GM18873 (cell line): ENCODE data around the gene CCZ1.
"Not testable (repeated sequence)": the region's sequence is repeated elsewhere in the genome, so short reads cannot be mapped to it uniquely, and the experiment has no call there.

Experiments
- ATAC-seq: cut with Tn5 transposase; IDR thresholded peaks from one replicate; pipeline ENCODE4 v1.9.1; 2021; ENCODE audit warnings: mild to moderate bottlenecking, moderate library complexity, moderate number of reproducible peaks; ENCODE audit not compliant: unreplicated experiment, low FRiP score

The CCZ1 gene

DNA sequence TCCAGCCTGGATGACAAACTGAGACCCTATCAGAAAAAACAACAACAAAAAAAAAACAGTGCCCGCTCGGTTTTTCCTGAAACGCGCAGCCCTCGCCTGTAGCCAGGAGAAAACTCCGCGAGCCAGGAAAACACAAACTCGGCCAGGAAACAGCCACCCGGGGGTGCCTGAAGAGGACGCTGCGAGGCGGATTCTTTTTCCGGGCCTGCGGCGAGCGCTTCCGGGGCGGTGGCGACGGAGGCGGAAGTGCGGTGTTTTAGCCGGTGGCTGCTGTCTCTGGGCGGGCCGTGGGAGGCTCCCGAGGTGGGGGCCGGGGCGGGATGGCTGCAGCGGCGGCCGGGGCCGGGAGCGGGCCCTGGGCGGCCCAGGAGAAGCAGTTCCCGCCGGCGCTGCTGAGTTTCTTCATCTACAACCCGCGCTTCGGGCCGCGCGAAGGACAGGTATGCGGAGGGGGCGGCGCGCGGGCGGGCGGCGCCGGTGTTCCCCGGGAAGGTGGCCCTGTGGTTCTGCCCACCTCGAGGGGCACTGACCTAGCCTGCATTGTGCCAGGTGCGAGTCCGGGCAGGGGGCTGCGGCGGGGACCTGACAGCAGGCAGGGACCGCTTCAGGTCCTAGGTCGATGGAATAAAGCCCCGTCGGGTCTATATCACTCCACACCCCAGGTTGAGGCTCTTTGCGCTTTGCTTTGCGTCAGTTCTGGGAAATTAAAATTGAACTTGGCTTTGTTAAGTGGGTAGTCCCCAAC, at the start of gene CCZ1:
TSS of gene CCZ1 (plus strand) at position 254 of the 745 bp plus-strand sequence. CDS start at position 321, 67 bp downstream.
- ATAC-seq, result peak; percentile 68

DNA sequence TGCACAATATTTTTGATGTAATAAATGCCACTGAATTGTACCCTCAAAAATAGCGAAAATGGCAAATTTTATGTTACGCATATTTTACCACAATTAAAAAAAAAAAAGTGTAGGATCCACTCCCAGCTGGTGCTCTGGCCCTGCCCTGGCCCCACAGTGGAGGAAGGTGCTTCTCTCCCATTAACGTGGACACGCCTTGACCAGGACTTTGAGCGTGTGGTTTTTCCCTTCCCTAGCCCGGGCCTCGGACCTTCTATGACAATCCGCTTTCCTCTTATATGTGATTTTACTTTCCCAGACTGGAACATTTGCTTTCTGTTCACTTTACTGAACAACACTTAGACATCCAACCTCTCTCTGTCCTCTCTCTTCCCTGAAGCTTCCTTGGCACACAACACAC, 47.6 kb upstream of the CCZ1 start:
- ATAC-seq, result no peak

DNA sequence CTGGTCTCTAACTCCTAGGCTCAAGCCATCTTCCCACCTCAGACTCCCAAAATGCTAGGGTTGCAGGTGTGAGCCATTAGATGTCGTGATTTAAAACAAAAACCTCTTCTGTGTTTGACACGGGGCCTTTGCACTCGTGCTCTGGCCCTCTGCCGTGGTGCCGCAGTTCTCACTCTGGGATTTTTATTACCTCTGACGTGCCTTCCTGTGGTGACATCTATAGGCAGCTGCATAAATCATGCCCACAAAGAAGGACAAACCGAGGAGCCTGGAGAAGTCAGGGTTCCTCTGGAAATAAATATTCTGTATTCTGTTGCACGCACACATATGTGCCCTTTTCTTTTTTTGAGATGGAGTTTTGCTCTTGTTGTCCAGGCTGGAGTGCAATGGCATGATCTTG, 43.8 kb upstream of the CCZ1 start:
- ATAC-seq, result no peak

DNA sequence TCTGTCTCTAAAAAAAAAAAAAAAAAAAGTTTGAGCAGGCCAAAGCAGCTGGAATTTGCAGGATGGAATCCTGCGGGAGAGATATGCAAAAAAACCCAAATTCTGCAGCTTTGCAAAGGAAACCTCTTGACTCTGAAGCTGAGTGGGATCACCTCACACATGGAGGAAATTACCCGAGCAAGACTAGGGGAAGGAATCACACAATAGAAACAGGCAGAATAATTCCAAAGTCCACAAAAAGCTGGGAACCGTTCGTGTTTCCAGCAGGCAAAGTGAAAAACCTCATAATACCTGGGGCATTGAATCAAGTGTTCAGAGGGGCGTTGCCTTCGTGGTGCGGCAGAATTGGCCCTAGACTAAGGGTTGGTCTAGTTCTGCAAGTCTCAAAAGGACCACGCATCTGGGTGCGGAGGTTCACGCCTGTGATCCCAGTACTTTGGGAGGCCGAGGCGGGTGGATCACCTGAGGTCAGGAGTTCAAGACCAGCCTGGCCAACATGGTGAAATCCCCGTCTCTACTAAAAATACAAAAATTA, 41.4 kb upstream of the CCZ1 start:
- ATAC-seq, result not testable (repeated sequence)

DNA sequence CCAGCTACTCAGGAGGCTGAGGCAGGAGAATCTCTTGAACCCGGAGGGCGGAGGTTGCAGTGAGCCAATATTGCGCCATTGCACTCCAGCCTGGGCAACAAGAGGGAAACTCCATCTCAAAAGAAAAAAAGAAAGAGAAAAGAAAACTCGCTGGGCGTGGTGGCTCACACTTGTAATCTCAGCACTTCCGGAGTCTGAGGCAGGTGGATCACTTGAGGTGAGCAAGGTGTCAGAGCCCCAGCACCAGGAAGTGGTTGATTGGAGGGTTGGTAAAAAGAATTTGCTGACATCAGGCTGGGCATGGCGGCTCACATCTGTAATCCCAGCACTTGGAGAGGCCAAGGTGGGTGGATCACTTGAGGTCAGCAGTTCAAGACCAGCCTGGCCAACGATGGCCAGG, 40.0 kb upstream of the CCZ1 start:
- not testable (repeated sequence) for ATAC-seq

DNA sequence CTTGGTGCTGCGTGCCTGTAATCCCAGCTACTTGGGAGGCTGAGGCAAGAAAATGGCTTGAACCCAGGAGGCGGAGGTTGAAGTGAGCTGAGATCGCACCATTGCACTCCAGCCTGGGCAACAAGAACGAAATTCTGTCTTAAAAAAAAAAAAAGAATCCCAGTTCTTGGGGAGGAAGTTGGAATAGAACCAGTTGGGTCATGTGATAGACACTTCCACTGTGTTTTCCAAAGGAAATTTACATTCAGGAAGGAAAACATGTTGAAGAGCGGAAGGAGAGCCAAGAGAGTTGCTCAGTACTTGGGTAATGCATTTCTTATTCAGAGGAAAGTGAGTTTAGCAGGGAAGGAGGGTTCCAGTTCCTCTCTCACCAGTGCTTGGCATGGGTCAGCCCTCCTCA, 37.3 kb upstream of the CCZ1 start:
- ATAC-seq, result not testable (repeated sequence)

DNA sequence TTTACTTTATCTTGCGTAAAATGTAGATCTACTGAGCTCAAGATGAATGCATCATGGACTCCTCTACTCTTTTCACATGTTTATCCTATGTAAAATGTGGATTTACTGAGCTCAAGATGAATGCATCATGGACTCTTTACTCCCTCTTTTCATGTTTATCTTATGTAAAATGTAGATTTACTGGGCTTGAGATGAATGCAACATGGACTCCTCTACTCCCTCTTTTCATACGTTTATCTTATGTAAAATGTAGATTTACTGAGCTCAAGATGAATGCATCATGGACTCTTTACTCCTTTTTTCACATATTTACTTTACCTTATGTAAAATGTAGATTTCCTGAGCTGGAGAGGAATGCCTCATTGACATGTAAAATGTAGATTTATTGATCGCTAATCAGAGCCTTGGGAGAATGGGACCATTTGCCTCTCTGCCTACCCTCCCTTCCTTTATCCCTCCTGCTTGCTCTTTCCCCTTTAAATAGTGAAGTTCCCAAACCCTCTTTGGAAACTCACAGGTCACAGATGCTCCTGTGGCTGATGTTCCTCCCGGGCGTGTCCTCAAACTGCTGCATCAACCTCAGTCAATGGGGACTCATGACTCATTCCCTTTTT, 35.7 kb upstream of the CCZ1 start:
- not testable (repeated sequence) for ATAC-seq

DNA sequence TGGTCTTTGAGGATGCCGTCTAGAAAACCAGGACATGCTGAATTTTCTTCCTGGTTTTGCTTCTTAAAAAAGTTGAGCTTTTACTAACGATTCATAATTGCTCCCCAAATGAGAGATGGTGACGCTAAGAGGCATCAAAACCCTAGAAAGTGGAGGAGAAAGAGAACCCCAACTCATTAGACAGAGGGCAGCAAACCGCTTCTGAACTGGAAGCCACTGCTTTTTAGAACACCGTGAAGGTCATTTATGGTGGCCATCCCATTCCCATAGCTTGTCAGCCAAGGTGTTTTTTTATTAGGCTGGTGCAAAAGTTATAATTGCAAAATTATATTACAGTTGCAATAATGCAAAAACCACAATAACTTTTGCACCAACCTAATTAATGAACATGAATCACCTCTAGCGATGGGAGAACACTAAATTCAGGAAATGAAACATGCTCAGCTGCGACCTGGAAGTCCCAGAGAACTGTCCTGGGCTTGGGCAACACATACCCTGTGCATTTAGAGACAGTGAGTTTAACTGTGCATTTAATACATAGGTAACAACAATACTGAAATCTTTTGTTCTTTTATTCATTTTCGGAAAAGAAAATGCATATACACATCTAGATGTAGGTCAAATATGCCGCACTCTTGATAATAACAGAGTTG, 33.1 kb upstream of the CCZ1 start:
- not testable (repeated sequence) for ATAC-seq

DNA sequence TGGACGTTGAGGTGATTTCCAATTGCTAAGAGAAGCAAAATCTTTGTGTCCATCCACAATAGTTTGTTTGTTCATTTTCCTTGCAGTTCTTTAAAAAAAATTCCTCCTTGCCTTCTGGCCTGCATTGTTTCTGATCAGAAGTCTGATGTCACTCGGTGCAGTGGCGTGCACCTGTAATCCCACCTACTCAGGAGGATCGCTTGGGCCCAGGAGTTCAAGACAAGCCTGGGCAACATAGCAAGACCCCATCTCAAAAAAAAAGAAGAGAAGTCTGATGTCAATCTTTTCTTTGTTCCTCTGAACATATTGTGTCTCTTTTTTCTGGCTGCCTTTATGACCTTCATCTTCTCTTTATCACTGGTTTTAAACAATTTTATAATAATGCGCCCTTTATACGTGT, 31.5 kb upstream of the CCZ1 start:
- no peak for ATAC-seq

DNA sequence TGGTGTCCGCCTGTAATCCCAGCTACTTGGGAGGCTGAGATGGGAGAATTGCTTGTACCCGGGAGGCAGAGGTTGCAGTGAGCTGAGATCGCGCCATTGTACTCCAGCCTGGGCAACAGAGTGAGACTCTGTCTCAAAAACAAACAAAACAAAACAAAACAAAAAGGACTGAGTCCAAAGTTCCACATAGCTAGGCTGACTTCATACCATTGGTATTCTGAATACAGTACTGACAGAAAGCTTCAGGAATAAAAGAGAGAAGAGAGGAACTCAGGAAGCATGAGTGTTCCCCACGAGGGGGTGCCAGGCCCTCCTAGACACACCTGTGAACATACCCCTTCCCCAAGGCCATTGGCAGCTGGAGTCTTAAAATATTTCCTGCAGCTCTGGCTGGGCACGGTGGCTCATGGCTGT, 29.6 kb upstream of the CCZ1 start:
- ATAC-seq, result not testable (repeated sequence)

DNA sequence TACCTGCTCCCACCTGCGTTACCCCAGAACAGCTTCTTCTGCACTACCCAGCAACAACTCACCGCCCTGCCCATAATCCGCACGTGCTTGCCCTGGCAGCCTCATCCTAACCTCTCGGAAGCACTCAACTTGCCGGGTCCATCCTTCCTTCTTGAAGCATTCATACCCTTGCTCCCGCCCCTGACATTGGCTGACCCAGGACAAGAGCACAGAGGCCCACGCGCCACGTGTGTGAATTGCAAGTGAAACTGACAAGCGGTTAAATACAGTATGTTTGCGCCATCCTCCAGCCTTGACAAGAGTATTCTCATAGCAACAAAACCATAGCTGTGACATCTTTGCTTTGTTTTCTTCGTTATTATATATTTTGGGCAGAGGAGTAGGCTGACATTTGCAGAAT, 28.8 kb upstream of the CCZ1 start:
- no peak for ATAC-seq

DNA sequence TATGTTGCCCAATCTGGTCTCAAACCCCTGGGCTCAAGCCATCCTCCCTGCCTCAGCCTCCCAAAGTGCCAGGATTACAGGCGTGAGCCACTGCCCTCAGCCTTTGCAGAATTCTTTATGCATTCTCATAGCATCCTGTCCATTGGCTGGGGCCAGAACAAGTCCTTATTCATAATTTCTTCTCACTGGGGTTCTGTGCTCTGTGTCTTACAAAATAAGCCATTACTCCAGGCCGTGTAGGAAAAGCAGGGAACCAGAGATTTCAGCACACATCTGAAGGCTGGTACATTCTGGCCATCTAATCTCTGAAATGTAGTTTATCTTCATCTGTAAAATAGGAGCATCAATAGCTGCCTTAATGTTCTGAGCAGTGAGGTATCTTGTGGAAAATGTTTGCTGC, 28.2 kb upstream of the CCZ1 start:
- ATAC-seq, result no peak

DNA sequence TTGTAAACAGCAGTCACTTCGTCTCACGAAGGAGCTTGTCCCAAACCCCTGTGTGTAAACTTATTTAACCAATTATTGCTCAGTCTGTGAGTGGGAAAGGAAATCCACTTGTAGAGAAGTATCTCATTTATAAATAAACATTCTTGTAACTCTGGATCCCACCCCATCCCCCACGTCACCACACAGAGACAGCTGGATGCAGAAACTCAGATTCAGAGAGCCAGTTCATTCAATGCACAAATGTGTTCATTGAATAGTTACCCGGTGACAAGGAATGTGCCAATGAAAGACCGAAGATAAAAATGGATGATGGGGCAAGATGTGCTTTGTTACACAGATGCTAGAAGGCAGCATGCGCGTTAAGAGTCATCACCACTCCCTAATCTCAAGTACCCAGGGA, 26.2 kb upstream of the CCZ1 start:
- no peak for ATAC-seq

DNA sequence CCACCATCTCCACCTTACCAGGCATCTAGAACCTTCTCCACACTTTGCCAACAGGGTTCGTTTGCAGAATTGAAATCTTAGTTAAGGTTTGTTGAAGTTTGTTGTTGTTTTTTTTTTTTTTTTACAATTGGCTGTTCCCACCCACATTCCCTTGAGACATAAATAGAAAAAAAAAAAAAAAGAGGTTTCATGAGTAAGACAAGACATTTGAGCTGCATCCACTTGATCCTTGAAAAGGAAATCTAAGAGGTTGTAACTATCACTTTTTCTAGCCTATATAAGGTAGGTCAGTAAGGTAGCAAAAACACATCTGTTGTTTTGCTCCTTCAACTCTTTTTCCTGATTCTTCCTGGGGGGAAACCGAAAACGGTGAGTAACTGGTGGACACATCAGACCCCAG, 18.9 kb upstream of the CCZ1 start:
- ATAC-seq, result not testable (repeated sequence)

DNA sequence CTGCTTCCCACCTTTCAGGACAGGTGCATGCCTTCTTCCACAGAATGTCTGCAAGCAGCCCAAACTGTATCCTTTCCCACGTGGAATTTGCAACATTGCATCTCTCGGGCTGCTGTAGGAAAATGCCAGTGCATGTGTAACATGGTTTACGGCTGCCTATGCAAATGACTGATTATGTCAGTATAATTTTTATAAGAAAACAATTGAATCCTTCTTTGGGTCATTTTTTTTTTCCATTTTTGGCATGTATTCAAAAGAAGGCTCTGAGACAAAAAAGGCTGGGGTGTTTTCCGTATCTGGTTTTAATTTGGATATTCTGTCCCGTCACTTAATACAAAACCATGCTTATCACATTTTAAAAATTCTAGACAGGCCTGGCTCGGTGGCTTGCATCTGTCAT, 18.4 kb upstream of the CCZ1 start:
- not testable (repeated sequence) for ATAC-seq

DNA sequence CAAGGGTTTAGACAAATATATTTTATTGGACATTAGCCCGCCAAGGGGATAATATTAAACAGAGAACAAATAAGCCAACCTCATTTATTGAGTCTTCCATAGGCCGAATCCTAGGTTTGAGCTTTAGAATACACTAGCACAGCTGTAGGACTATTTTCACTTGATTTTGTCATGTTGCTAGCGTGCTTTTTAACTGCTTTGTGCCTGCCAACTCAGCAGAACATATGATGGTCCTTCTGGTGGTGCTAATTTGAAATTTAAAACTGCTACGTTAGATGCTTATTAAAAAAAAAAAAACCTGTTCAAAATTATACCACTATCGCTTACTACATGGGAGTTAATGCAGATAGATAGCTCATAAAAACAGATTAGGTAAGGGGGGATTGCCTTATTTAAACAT, 14.1 kb upstream of the CCZ1 start:
- not testable (repeated sequence) for ATAC-seq

DNA sequence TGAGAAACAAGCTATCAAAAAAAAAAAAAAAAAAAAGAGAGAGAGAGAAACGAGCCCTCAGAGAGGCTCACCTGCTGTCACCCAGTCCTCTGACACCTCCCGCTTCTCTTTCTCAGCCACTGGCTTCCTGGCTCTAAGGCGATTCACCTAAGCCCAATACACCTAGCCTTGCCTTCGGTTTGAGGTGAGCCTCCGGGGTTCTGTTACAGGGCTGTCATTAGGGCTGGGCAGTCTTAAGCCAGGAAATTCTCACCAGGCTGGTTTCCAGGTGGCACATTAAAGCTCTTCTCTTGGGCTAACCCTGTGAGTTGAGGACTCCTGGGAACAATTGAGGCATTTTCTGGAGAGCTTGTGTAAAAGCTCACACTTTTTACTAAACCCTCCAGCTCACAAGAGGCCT, 10.5 kb upstream of the CCZ1 start:
- not testable (repeated sequence) for ATAC-seq

DNA sequence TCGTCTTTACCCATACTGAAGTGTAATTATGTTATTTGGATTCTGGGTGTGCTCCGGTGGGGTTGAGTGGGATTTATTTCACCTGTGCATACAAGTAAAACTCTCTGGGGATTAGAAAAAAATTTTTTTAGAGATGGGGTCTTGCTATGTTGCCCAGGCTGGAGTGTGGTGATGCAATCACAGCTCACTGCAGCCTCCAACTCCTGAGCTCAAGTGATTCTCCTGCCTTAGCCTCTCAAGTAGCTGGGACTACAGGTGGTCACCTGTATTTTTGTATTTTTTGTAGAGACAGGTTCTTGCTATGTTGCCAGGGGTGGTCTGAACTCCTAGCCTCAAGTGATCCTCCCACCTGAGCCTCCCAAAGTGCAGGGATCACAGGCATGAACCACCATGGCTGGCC, 8.3 kb upstream of the CCZ1 start:
- not testable (repeated sequence) for ATAC-seq

DNA sequence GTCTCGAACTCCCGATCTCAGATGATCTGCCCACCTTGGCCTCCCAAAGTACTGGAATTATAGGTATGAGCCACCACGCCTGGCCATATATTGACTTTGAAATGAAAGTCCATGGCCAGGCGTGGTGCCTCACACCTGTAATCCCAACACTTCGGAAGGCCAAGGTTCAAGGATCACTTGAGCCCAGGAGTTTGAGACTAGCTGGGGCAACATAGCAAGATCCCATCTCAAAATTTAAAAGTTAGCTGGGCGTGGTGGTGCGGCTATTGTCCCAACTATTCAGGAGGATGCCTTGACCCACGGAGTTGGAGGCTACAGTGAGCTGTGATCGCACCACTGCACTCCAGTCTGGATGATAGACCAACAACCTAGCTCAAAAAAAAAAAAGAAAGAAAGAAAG, 6.0 kb upstream of the CCZ1 start:
- ATAC-seq, result no peak

DNA sequence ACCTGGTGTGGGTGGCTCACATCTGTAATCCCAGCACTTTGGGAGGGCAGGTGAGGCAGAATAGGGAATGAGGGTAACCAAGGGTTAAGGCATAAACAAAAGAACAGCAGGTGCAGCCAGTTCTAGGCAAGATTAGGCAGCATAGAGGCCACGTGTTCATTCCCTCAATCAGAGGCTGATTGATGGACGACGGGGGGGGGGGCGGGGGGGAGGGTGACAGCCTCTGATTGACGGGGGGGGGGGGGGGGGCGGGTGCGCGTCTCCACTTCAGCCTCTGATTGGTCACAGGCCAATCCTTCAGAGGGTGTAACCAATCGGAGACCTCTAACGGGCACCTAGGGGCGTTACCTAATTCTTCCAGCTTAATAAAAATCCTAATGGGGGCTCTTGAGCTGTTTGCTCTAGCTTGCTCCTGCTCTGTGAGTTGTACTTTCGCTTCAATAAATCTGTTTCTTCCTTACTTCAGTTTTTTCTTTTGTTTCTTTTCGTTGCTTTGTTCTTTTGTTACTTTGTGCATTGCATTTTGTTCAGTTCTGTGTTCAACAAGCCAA, 1.1 kb upstream of the CCZ1 start:
- not testable (repeated sequence) for ATAC-seq

DNA sequence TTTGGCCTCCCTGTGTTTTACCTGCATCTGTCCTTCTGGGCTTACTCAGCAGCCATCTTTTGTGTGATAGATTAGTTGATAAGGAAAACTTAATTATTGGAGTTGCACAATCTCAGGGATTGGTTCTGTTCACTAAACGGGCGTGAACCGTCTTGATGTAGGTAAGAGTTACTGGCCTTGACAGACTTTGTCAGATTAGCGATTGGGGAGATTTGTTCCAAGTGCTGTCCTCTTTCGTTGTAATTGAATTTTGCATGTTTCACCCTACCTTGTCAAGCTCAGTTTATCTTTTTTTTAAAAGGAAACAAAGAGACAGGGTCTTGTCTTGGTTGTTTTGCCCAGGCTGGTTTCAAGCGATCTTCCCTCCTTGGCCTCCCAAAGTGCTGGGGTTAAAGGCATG, 4.5 kb downstream of the CCZ1 start:
- not testable (repeated sequence) for ATAC-seq
